Ishikawa (cell line): Measurements from ENCODE around the gene ALKBH3.

Source experiments
- CEBPB ChIP-seq: IDR thresholded peaks from 2 replicates; pipeline ENCODE4 v1.6.1; 2012
- CREB1 ChIP-seq: IDR thresholded peaks from 2 replicates; pipeline ENCODE4 v1.6.1; 2012; ENCODE audit warnings: low read depth
- EGR1 ChIP-seq: IDR thresholded peaks from 2 replicates; pipeline ENCODE4 v1.6.1; 2012
- EP300 ChIP-seq: IDR thresholded peaks from 2 replicates; pipeline ENCODE4 v1.6.1; 2012; ENCODE audit warnings: borderline replicate concordance
- FOXM1 ChIP-seq: IDR thresholded peaks from 2 replicates; pipeline ENCODE4 v1.6.1; 2012; ENCODE audit warnings: low read depth, borderline replicate concordance
- MAX ChIP-seq: IDR thresholded peaks from 2 replicates; pipeline ENCODE4 v1.6.1; 2012
- NFIC ChIP-seq: IDR thresholded peaks from 2 replicates; pipeline ENCODE4 v1.6.1; 2012
- RAD21 ChIP-seq: IDR thresholded peaks from 2 replicates; pipeline ENCODE4 v1.6.1; 2012; ENCODE audit warnings: low read depth
- TAF1 ChIP-seq: IDR thresholded peaks from 2 replicates; pipeline ENCODE4 v1.6.1; 2012; ENCODE audit warnings: low read depth, mild to moderate bottlenecking
- TCF12 ChIP-seq: IDR thresholded peaks from 2 replicates; pipeline ENCODE4 v1.6.1; 2012; ENCODE audit warnings: low read depth
- TEAD4 ChIP-seq: IDR thresholded peaks from 2 replicates; pipeline ENCODE4 v1.6.1; 2012
- YY1 ChIP-seq: IDR thresholded peaks from 2 replicates; pipeline ENCODE4 v1.6.1; 2012; ENCODE audit warnings: low read depth
- ZBTB7A ChIP-seq: IDR thresholded peaks from 2 replicates; pipeline ENCODE4 v1.6.1; 2012; ENCODE audit warnings: low read depth
- TF ChIP-seq, protein P1 (sequence below): IDR thresholded peaks from 2 replicates; pipeline ENCODE4 v1.6.1; 2012; ENCODE audit warnings: low read depth, mild to moderate bottlenecking
- TF ChIP-seq, protein P2 (sequence below): IDR thresholded peaks from 2 replicates; pipeline ENCODE4 v1.6.1; 2012

The ALKBH3 gene

GRCh38 chr11:43892851-43893250 lies 12.2 kb downstream of the ALKBH3 start:
- TF ChIP-seq ZBTB7A (no peak), EP300 (no peak), MAX (no peak), YY1 (no peak), FOXM1 (no peak), EGR1 (no peak), CEBPB (no peak), TAF1 (no peak), TEAD4 (no peak), TCF12 (no peak), RAD21 (no peak), CREB1 (no peak), NFIC (no peak)
- TF ChIP-seq, protein P1, sequence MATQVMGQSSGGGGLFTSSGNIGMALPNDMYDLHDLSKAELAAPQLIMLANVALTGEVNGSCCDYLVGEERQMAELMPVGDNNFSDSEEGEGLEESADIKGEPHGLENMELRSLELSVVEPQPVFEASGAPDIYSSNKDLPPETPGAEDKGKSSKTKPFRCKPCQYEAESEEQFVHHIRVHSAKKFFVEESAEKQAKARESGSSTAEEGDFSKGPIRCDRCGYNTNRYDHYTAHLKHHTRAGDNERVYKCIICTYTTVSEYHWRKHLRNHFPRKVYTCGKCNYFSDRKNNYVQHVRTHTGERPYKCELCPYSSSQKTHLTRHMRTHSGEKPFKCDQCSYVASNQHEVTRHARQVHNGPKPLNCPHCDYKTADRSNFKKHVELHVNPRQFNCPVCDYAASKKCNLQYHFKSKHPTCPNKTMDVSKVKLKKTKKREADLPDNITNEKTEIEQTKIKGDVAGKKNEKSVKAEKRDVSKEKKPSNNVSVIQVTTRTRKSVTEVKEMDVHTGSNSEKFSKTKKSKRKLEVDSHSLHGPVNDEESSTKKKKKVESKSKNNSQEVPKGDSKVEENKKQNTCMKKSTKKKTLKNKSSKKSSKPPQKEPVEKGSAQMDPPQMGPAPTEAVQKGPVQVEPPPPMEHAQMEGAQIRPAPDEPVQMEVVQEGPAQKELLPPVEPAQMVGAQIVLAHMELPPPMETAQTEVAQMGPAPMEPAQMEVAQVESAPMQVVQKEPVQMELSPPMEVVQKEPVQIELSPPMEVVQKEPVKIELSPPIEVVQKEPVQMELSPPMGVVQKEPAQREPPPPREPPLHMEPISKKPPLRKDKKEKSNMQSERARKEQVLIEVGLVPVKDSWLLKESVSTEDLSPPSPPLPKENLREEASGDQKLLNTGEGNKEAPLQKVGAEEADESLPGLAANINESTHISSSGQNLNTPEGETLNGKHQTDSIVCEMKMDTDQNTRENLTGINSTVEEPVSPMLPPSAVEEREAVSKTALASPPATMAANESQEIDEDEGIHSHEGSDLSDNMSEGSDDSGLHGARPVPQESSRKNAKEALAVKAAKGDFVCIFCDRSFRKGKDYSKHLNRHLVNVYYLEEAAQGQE = no peak
- TF ChIP-seq, protein P2, sequence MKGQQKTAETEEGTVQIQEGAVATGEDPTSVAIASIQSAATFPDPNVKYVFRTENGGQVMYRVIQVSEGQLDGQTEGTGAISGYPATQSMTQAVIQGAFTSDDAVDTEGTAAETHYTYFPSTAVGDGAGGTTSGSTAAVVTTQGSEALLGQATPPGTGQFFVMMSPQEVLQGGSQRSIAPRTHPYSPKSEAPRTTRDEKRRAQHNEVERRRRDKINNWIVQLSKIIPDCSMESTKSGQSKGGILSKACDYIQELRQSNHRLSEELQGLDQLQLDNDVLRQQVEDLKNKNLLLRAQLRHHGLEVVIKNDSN = no peak

DNA sequence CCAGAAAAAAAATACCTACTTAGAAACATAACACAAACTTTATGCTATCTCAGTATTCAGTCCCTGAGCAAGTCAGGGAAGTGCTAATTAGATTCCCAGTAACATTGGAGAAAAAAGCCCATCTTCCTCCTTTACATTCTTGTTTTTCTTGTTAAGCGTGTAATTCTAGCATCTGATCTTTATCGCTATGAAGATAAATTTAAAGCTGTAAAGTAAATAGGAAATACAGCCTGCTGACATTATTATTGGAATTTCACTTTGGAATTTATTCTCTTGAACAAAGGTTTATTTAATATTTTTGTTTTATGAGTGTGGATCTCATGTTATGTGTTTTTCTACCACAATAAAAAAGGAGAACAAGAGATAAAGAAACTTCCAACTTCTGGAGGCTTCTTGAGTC lies 13.9 kb downstream of the ALKBH3 start:
- no peak for TF ChIP-seq CEBPB
- TF ChIP-seq ZBTB7A = no peak
- TF ChIP-seq MAX = no peak
- no peak for TF ChIP-seq NFIC
- no peak for TF ChIP-seq YY1
- no peak for TF ChIP-seq TCF12
- no peak for TF ChIP-seq CREB1
- TF ChIP-seq RAD21 = no peak
- TF ChIP-seq, protein P1 = no peak
- no peak for TF ChIP-seq EGR1
- TF ChIP-seq, protein P2 = no peak
- no peak for TF ChIP-seq EP300
- TF ChIP-seq FOXM1 = no peak
- no peak for TF ChIP-seq TEAD4

DNA sequence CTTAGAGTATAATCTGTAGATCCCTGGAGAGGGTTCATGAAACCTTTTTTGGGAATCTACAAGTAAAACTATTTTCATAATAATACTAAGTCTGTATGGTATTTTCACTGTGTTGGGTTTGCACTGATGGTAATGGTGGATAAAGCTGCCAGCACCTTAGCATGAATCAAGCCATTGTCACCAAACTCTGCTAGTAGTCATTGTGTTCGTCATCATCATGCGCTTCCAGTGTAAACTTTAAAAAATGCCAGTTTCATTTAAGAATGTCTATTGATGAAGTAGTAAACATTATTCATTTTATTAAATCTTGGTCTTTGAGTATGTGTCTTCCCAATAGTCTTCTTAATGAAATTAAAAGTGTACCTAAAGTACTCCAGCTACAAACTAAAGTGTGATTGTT lies 15.0 kb downstream of the ALKBH3 start:
- TF ChIP-seq NFIC = no peak
- no peak for TF ChIP-seq EP300

GRCh38 chr11:43898574-43898973 lies 17.9 kb downstream of the ALKBH3 start:
- no peak for TF ChIP-seq CEBPB
- TF ChIP-seq CREB1 = no peak
- TF ChIP-seq FOXM1 = no peak
- TF ChIP-seq EP300 = no peak
- TF ChIP-seq, protein P2 = no peak
- no peak for TF ChIP-seq TCF12
- no peak for TF ChIP-seq MAX

GRCh38 chr11:43899094-43899493 lies 18.5 kb downstream of the ALKBH3 start:
- no peak for TF ChIP-seq MAX
- TF ChIP-seq TCF12 = no peak
- TF ChIP-seq ZBTB7A = no peak
- TF ChIP-seq, protein P2 = no peak
- TF ChIP-seq, protein P1 = no peak
- no peak for TF ChIP-seq RAD21
